ENCODE results near the gene CYB5R4. TPM values are rescaled to one million over a fixed set of nuclear protein-coding genes. Genes with fewer than 3 reads are reported as not detected.

Gene CYB5R4
- total and polyA plus RNA-seq, 10 of the 15 experiments (the other 5 are each of a cell fraction or from before 2014, with no cell fraction given), result 13.4 to 61.1 (median 27.5) TPM

GRCh38 chr6:83859410-83860358 is at the start of gene CYB5R4 (continued):
- no peak for TF ChIP-seq BRCA1 (IDR thresholded peaks at IDR 0.05; ENCODE audit: low read depth, low read length)
- TF ChIP-seq DPF2 (IDR thresholded peaks at IDR 0.05), result peak; percentile 76
- TF ChIP-seq RELB (IDR thresholded peaks at IDR 0.05; ENCODE audit: low read depth), result peak; percentile 62
- peak; percentile 86 for TF ChIP-seq E4F1 (IDR thresholded peaks at IDR 0.05; ENCODE audit: borderline replicate concordance, partially characterized antibody)

- TF ChIP-seq KLF5 (IDR thresholded peaks at IDR 0.05; ENCODE audit: partially characterized antibody) (no peak), ZNF384 (IDR thresholded peaks at IDR 0.05; ENCODE audit: borderline replicate concordance, low read depth, low read length) (no peak), PAX8 (IDR thresholded peaks at IDR 0.05) (no peak), ZNF687 (IDR thresholded peaks at IDR 0.05) (no peak)
- no peak overlapping the region for H3K4me3 ChIP-seq
- ATAC-seq (no peak), DNase-seq (ENCODE audit: low read depth, low spot score) (no peak), FAIRE-seq (no peak)
- H4K20me1 ChIP-seq (ENCODE audit: control insufficient read depth, insufficient read depth), result no peaks in the 10 kb centered on the region
- BruUV-seq (replicated peaks), result no TSS peak
- H2AFZ ChIP-seq (ENCODE audit: control insufficient read depth, low read depth, low read length), result no peak overlapping the region
- intact Hi-C loops (cut with micrococcal nuclease; ENCODE audit: unreplicated experiment), result no loop called here
- no peak overlapping the region for H3K4me2 ChIP-seq (ENCODE audit: control insufficient read depth, insufficient read depth)
- in situ Hi-C loops (cut with MboI), result no loop called here
- SMC1A ChIA-PET (ENCODE audit: uncharacterized antibody, unreplicated experiment), result no interaction called here
- no peak overlapping the region for H3K9ac ChIP-seq (ENCODE audit: control insufficient read depth, insufficient read depth, low read length)
- no peaks in the 10 kb centered on the region for H3K79me2 ChIP-seq (ENCODE audit: control insufficient read depth, insufficient read depth, low read length)
- no peaks in the 10 kb centered on the region for H3K4me1 ChIP-seq (ENCODE audit: control insufficient read depth, insufficient read depth, low read length)
- no peaks in the 10 kb centered on the region for H3K36me3 ChIP-seq (ENCODE audit: control insufficient read depth in 2 of 2, insufficient read depth in 2 of 2, low read length in 1 of 2)
- CTCF ChIA-PET, result interaction anchor here (0.9 kb wide), 1 partner anchor 104 kb away, joined by 3 read pairs; the partner anchor contains the start of gene SNAP91
- no peaks in the 10 kb centered on the region for H3K9me3 ChIP-seq (replicated peaks; ENCODE audit: control insufficient read depth, insufficient read depth, low read length)
- RAD21 ChIA-PET (ENCODE audit: unreplicated experiment), result interaction anchor here (0.9 kb wide), 1 partner anchor 33 kb away, joined by 3 read pairs; no protein-coding TSS in a partner anchor
- H3K27me3 ChIP-seq (replicated peaks in 1 of 2; ENCODE audit: control insufficient read depth in 2 of 2, insufficient read depth in 2 of 2, low read length in 1 of 2), result no peaks in the 10 kb centered on the region
- POLR2A ChIA-PET, result no interaction called here
- no peak overlapping the region for H3K27ac ChIP-seq (ENCODE audit: control insufficient read depth, insufficient read depth)
These were observed 46.9 kb upstream of the CYB5R4 start for GRCh38 chr6:83812595-83812994.

All from GM12878 (cell line).